NCI-H1417 (cell line): ENCODE results near the gene ASXL2.
"Not testable (repeated sequence)": the region's sequence is repeated elsewhere in the genome, so short reads cannot be mapped to it uniquely, and the experiment has no call there.

ENCODE experiments used
- DNase-seq, 3 experiments: peaks; one replicate each; lab custom pipeline; 2025; lab: John Stamatoyannopoulos, UW

ASXL2 gene

GRCh38 chr2:25833566-25833965 is 44.7 kb downstream of the ASXL2 start:
- no peak for DNase-seq

GRCh38 chr2:25832897-25833296 is 45.4 kb downstream of the ASXL2 start:
- no peak for DNase-seq

DNA sequence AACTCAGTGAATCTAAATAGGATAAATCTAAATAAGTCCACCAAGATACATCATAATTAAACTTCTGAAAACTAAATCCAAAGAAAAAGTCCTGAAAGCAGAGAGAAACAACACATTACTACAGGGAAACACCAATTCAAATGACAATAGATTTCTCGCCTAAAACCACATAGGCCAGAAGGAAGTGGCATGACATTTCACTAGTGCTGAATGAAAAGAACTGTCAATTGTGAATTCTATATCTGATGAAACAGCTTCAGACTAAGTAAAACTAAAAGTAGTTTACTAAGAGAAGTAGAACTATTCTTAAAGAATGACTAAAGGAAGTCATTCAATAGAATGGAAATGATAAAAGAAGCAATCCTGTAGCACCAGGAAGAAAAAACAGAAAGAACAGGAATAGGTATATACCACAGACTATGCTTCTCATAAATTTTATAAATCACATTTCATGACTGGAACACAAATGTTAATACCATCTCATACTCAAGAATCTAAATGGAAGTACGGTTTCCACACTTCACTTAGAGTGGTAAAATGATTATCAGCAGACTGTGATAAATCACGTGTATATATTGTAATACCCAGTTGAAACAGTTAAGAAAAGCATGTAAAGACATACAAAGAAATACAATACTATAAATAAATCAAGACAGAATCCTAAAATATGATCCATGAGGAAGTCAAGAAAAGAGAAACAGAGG is 46.4 kb downstream of the ASXL2 start:
- no peak for DNase-seq

DNA sequence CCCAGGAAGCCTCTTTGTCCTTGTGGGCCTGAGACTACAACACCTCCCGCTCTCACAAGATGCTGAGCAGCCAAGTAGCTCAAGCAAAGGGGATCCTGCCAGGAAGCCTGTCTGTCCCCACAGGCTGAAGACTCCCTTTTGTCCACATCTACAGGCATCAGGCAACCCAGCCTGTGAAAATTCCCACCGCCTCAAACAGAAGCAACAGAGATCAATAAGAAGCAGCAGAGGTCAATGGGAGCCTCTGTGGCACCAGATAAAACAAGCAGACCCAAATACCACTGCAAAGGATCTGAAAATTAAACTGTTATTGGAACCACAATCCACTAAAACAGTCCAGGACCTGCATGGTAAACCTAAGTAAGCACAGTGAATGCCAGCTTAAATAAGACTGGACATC is 48.5 kb downstream of the ASXL2 start:
- DNase-seq = no peak

- DNase-seq = no peak
Observed at GRCh38 chr2:25829377-25829704, 48.9 kb downstream of the ASXL2 start.

DNA sequence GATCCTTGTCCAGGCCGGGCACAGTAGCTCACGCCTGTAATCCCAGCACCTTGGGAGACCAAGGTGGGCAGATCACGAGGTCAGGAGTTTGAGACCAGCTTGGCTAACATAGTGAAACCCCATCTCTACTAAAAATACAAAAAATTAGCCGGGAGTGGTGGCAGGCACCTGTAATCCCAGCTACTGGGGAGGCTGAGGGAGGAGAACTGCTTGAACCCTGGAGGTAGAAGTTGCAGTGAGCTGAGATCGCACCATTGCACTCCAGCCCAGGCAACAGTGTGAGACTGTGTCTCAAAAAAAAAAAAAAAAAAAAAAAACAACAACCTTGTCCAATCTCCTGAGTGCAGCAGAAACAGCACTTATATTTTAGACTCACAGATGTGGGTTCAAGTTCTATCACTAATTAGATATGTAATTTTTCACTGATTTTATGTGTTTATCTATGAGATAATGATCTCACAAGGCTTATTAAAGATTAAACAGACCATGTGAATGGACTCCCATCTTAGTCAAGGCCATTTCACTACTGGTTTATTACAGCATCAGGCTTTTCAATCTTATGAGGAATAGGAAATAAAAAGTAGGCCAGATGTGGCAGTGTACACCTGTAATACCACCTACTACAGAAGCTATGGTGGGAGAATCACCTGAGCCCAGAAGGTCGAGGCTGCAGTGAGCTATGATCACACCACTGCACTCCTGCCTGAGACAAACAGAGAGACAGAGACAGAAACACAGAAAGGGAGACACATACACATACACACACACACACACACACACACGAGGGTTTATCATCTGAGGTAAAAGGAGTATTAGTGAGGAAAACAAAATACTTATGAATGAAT is 49.5 kb downstream of the ASXL2 start:
- DNase-seq = not testable (repeated sequence)

DNA sequence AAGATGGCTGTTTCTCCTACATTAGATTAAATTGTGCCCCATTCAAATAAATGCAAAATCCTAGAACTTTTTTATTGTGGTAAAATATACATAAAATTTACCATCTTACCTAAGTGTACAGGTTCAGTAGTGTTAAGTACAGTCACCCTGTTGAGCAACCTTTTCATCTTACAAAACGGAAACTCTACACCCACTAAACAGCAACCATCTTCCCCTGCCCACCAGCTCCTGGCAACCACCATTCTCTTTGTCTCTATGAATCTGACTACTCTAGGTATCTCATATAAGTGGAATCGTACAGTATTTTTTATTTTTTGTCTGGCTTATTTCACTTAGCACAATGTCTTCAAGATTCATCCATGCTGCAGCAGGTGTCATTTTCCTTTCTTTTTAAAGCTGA is 53.0 kb downstream of the ASXL2 start:
- no peak for DNase-seq

DNA sequence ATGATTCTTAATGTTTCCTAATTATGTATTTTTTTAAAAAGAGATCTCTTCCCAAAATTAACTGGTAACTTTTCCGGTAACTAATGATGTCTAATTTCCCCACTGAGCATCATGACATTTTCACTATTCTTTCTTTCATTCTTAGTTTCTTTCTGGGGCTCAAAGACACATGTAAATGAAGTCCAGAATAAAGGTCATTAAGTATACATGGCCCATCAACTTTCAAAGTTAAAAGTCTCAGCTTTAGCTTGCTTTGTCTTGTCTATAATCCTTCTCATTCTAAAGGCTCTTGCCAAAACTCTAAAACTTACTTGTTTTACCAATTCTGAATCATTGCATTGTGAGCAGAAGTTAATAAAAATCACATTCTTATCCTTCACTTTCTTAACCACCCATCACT is 53.6 kb downstream of the ASXL2 start:
- no peak for DNase-seq

DNA sequence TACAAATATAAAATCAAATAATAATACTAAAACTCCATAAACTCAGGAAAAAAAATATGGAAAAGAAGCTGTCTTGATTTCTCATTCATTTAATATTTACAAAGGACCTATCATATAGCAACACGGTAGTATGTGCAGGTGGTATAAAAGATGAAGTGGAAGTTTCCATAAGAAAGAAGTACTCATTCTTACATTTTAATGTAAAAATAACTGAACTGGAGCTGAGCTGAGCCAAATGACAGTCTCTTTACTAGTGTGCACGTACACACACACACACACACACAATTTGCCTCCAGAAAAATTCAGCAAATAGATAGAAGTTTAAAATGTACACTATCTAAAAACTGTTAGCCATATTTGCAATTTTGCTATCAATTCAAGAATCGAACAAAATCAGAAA is 54.1 kb downstream of the ASXL2 start:
- DNase-seq = no peak

DNA sequence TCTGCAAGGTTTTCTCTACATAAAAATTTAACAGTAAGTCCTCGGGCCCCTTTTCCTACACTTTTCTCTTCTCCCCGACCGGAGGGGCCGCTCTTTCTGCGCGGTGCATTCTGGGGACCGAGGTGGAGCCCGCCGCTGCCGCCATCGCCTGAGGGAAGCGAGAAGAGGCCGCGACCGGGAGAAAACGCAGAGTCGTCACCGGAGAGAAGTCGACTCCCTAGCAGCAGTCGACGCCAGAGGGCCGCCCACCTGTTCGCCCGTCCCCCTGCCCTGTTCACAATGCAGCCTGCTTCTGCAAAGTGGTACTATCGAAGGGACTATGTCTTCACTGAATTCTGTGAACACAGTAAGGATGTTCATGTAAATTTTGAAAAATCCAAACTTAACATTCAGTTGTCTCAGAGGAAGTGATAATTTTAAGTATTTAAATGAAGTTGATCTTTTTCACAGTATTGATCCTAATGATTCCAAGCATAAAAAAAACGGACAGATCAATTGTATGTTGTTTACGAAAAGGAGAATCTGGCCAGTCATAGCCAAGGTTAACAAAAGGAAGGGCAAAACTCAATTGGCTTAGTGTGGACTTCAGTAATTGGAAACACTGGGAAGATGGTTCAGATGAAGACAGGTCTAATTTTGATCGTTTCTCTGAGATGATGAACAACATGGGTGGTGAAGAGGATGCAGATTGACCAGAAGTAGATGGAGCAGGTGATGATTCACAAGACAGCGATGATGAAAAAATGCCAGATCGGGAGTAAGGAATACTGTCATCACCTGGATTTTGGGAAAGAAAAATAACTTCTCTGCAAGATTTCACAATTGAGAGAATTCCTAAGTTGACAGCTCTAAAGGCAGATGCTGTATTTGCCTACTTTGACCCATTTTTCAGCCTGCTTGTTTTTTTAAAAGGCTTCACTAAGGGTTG is 55.8 kb downstream of the ASXL2 start:
- no peak for DNase-seq

DNA sequence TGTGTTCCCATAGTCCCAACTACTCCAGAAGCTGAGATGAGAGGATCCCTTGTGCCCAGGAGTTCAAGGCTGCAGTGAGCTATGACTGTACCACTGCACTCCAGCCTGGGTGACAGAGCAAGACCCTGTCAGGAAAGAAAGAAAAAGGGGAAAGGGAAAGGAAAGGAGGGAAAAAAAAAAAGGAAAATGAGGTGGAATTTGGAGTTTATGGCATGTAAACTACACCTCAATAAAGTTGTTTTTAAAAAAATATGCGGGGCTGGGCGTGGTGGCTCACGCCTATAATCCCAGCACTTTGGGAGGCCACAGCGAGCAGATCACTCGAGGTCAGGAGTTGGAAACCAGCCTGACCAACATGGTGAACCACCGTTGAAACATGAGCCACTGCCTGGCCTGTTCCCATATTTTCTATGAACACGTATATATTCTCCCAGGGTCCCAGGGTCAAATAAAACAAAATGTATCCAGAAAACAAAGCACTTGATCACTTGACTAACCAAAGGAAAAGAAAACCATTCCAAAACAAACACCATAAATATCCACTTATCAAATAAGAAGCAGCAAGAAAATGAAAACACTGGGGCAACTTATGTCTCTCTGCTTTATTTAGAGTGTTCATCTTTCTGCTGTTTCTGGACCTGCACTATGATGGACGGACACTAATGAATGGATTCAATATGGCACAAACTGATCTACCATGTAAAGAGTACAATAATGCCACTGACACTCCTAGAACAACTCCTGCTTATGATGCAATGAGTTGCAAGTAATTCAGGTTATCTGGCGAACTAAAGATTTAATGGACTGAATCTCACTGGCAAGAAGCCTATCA is 56.8 kb downstream of the ASXL2 start:
- no peak for DNase-seq

DNA sequence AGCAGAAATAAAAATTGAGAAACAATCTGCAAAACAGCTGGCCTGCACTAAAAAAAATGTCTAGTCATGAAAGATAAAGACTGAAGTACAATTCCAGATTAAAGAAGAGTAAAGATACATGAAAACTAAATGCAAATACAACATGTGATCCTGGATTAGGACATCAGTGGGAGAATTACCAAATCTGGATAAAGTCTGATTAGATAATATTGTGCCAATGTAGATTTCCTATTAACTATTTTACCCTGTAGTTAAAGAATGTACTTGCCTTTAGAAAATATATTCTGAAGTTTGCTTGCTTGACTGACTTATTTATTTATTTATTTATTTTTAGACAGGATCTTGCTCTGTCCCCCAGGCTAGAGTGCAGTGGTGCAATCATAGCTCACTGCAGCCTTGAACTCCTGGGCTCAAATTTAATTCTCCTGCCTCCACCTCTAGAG is 58.7 kb downstream of the ASXL2 start:
- no peak for DNase-seq

DNA sequence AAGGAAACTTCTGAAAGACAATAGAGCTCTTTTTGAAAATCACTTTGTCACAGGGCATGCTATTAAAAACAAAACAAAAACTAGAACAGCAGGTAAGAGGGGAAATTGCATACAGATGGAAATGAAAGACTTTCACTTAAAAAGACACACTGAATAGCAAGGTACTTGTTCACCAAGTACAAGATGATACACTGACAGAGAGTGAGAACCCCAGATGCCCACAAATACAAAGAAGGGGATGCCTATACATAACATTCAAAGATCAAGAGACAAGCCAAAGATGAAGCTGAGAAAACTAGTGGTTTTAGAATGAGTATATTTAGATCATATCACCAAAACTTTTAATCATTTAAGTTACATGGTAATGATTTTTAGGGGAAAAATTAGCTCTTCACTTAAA is 60.7 kb downstream of the ASXL2 start:
- DNase-seq = no peak

DNA sequence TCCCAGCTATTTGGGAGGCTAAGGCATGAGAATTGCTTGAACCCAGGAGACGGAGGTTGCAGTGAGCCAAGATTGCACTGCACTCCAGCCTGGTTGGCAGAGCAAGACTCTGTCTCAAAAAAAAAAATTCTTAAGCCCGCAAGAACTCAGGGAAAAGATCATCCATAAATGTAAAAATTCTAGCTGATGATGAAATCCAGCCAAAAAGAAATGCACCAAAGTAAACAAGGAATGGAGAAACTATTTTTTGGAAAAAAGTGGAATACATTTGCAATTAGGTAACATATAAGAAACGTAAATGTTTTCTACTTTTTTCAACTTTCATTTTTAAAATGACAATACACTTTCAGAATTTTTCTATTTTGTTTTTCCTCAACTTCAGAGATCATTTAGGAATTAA is 61.3 kb downstream of the ASXL2 start:
- DNase-seq = no peak

DNA sequence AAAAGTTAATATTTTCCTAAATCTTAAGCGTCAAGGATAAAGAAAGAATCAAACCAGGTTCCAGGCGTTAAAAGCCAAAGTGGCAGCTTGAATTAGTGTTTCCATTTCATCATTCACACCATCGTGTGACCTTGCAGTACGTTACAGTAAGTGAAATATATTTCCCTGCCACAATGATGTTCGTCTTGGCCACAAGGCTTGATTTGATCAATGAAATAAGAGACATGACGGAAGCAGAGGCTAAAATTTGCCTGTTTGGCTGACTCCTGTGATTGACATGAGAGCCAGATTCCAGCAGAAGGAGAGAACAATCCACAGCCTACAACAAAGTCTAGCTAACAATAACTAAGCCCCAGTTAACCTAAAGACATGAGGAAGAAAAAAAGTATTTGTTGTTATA is 62.0 kb downstream of the ASXL2 start:
- DNase-seq = no peak

- no peak for DNase-seq
Observed at GRCh38 chr2:25814681-25815080, 63.6 kb downstream of the ASXL2 start.

DNA sequence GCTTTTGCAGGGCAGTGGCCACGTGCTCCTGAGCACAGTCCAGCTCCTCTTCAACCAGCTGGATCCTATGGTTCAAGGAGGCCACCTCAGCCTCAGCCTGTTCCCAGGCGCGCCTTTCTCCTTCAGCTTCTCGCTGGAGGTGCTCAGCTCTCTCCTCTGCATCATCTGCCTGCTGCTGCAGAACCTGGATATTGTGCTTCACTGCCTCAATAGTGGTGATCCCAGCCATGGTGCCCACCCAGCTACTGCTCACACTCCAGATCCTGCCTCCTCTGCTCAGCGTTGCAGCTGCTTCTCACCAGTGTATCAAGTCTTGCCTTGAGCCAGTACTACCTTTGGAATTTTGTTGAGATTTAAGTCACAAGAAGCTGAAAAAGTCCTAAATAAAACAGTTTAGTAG is 67.9 kb downstream of the ASXL2 start:
- DNase-seq = no peak

DNA sequence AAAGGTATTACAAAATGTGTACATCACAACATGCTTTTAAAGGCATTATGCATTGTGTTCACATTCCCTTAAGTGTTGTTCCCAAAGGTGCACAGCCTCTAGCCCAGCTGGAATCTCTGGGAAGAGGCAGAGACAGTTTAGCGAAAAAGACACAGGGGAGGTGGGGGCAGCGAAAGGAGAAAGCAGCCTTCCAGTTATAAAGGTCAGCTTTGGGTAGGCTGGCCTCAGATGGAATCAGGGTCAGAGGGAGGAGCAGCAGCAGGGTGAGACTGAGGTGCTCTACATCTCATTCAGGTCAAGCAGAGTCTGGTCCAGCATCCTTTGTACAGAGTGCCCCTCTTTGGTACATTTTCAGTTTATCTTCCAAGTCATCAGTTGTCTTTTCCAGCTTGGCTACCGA is 68.6 kb downstream of the ASXL2 start:
- DNase-seq = no peak

DNA sequence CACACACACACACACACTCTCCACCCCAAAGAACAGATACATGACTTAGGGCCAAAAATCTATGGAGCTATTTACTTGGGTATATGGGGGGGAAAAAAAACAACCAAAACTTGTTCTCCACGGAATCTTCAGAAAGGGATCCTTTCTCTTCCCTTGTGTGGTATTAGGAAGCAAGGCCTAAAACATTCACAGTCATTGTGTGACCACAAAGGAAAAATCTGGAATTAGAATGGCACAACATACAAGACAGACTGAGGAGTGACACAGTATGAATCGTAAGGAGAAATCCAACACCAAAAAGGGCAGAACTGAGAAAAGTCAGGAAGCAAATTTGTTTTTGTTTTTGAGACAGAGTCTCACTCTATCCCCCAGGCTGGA is 70.3 kb downstream of the ASXL2 start:
- DNase-seq = no peak

GRCh38 chr2:25806941-25807340 is 71.3 kb downstream of the ASXL2 start:
- DNase-seq = no peak

GRCh38 chr2:25805987-25806386 is 72.3 kb downstream of the ASXL2 start:
- DNase-seq = no peak

DNA sequence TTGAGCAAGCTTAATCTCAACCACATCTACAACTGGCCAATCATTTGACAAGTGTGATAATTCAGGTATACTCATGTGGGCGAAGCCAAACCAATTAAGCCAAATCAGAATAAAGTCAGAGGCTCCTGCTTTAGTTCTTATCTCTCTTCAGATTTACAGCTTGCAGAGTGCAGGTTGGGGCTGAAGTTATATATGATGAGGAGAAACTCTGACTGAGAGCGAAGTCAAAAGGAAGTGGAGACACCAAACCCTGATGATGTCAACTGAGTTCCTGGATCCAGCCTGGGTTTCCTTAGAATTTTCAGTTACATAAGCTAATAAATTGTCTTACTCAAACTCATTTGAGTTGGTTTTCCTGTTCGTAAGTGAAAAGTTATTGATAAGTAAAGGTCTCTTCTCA is 73.9 kb downstream of the ASXL2 start:
- no peak for DNase-seq
